ENCODE data around the gene PROCR. TPM values are rescaled to one million over a fixed set of nuclear protein-coding genes. Genes with fewer than 3 reads are reported as not detected.
"Not testable (repeated sequence)": the region's sequence is repeated elsewhere in the genome, so short reads cannot be mapped to it uniquely, and the experiment has no call there.

PROCR gene
- total RNA-seq, 6 experiments from 2014 or later, result 21.0 to 29.6 (median 23.4) TPM

GRCh38 chr20:35179292-35180212, 7.7 kb downstream of the PROCR start:
- DNase-seq, result no peak
- no peaks in the 10 kb centered on the region for H3K9me3 Mint-ChIP-seq
- H3K4me1 Mint-ChIP-seq (ENCODE audit: low read depth), result peaks cover 8% of the 10 kb centered on the region
- H3K27me3 Mint-ChIP-seq (ENCODE audit: insufficient read depth), result no peaks in the 10 kb centered on the region; the same call in 1 of the 2 replicates
- no peak overlapping the region for H3K27ac Mint-ChIP-seq
- no peak overlapping the region for H3K4me3 Mint-ChIP-seq
- no peak for TF ChIP-seq CTCF (IDR thresholded peaks at IDR 0.05)
- peaks cover 14% of the 10 kb centered on the region for H3K36me3 Mint-ChIP-seq (ENCODE audit: low read depth)

GRCh38 chr20:35180266-35180665, 8.4 kb downstream of the PROCR start:
- no peaks in the 10 kb centered on the region for H3K9me3 Mint-ChIP-seq
- peaks cover 3% of the 10 kb centered on the region for H3K27me3 Mint-ChIP-seq (ENCODE audit: insufficient read depth)

GRCh38 chr20:35181731-35182130, 9.9 kb downstream of the PROCR start:
- DNase-seq, result peak; percentile 25
- H3K4me1 Mint-ChIP-seq (ENCODE audit: low read depth), result peaks cover 8% of the 10 kb centered on the region
- H3K4me3 Mint-ChIP-seq, result no peak overlapping the region
- H3K27ac Mint-ChIP-seq, result no peak overlapping the region
- TF ChIP-seq CTCF (IDR thresholded peaks at IDR 0.05), result no peak
- peaks cover 3% of the 10 kb centered on the region for H3K27me3 Mint-ChIP-seq (ENCODE audit: insufficient read depth)
- peaks cover 13% of the 10 kb centered on the region for H3K36me3 Mint-ChIP-seq (ENCODE audit: low read depth)
- H3K9me3 Mint-ChIP-seq, result no peaks in the 10 kb centered on the region

More at GRCh38 chr20:35180266-35180665, 8.4 kb downstream of the PROCR start:
- TF ChIP-seq CTCF (IDR thresholded peaks at IDR 0.05), result no peak
- H3K4me1 Mint-ChIP-seq (ENCODE audit: low read depth), result peaks cover 8% of the 10 kb centered on the region
- DNase-seq, result no peak
- no peak overlapping the region for H3K4me3 Mint-ChIP-seq
- H3K27ac Mint-ChIP-seq, result no peak overlapping the region
- H3K36me3 Mint-ChIP-seq (ENCODE audit: low read depth), result peaks cover 14% of the 10 kb centered on the region

- H3K4me1 Mint-ChIP-seq (ENCODE audit: low read depth); H3K9me3 Mint-ChIP-seq: not testable (repeated sequence)
Observed at GRCh38 chr20:35186691-35187289, 14.9 kb downstream of the PROCR start.

GRCh38 chr20:35187584-35188190, 15.8 kb downstream of the PROCR start:
- Mint-ChIP-seq H3K36me3 (ENCODE audit: low read depth) (0 out of 2 replicates have a peak, but pooled peaks cover 5% of the 10 kb centered on the region), H3K4me3 (no peak overlapping the region), H3K9me3 (no peaks in the 10 kb centered on the region), H3K27me3 (ENCODE audit: insufficient read depth) (peaks cover 3% of the 10 kb centered on the region), H3K4me1 (ENCODE audit: low read depth) (peaks cover 5% of the 10 kb centered on the region; the same call in 1 of the 2 replicates), H3K27ac (no peak overlapping the region)
- TF ChIP-seq CTCF (IDR thresholded peaks at IDR 0.05), result no peak
- no peak for DNase-seq

More at GRCh38 chr20:35186691-35187289, 14.9 kb downstream of the PROCR start:
- H3K4me3 Mint-ChIP-seq; H3K27me3 Mint-ChIP-seq (ENCODE audit: insufficient read depth); DNase-seq; H3K36me3 Mint-ChIP-seq (ENCODE audit: low read depth); H3K27ac Mint-ChIP-seq: not testable (repeated sequence)

GRCh38 chr20:35189223-35189622, 17.4 kb downstream of the PROCR start:
- not testable (repeated sequence) for H3K27me3 Mint-ChIP-seq (ENCODE audit: insufficient read depth); DNase-seq; H3K27ac Mint-ChIP-seq; H3K9me3 Mint-ChIP-seq; H3K36me3 Mint-ChIP-seq (ENCODE audit: low read depth); H3K4me3 Mint-ChIP-seq
- peaks cover 13% of the 10 kb centered on the region for H3K4me1 Mint-ChIP-seq (ENCODE audit: low read depth)

Measured in HFFc6 (cell line).